Endothelial cell of umbilical vein (primary cell): ENCODE data around the gene ADAM23. TPM values are rescaled to one million over a fixed set of nuclear protein-coding genes. Genes with fewer than 3 reads are reported as not detected.

ENCODE experiments used
- BruUV-seq: library from RNA; stranded (reverse); fragments of 400-500 nt; replicated peaks from 2 replicates; lab custom pipeline; 2021; lab: Mats Ljungman, UMichigan
- CTCF ChIA-PET: fragments of 300-600, 350-600 bp; sonication (Branson Sonifier 250); formaldehyde crosslinking; loops from one replicate; lab custom pipeline; 2021; ENCODE audit warnings: antibody characterized with exemption, inconsistent platforms; lab: Charles Lee
- POLR2A ChIA-PET: fragments of 300-600, 350-600 bp; sonication (Branson Sonifier 250); formaldehyde crosslinking; loops from one replicate; lab custom pipeline; 2021; ENCODE audit warnings: antibody characterized with exemption, inconsistent platforms; lab: Charles Lee
- DNase-seq: peaks from one replicate; pipeline ENCODE4 v3.0.0-alpha.2; 2011; ENCODE audit warnings: low read depth, low spot score
- FAIRE-seq: peaks from 2 replicates; lab custom pipeline; 2011; peaks lifted over from hg19 to GRCh38; lab: Jason Lieb, UNC
- H2AFZ ChIP-seq: 2 replicates; pipeline ENCODE4 v1.6.0; 2012; ENCODE audit warnings: low read depth, low read length, control low read depth, inconsistent platforms
- H3K27ac ChIP-seq: 2 replicates; pipeline ENCODE4 v1.5.1; 2011; ENCODE audit warnings: low read depth, mild to moderate bottlenecking, control low read depth, low read length, moderate library complexity; ENCODE audit not compliant: insufficient read depth
- H3K27me3 ChIP-seq, 2 experiments: 2 replicates each; pipeline versions ENCODE4 v1.6.0 to v1.6.1; 2011; ENCODE audit warnings: low read length in 2 of 2, mixed read lengths in 1 of 2; ENCODE audit not compliant: control insufficient read depth in 2 of 2, insufficient read depth in 2 of 2
- H3K36me3 ChIP-seq, 2 experiments: 2 replicates in 1 of 2; 3 replicates in 1 of 2; pipeline ENCODE4 v1.5.1; 2011; ENCODE audit warnings: low read length in 2 of 2, mild to moderate bottlenecking in 1 of 2, moderate library complexity in 1 of 2; ENCODE audit not compliant: control insufficient read depth in 2 of 2, insufficient read depth in 2 of 2; ENCODE audit errors: extremely low read depth in 1 of 2
- H3K4me1 ChIP-seq: 3 replicates; pipeline ENCODE4 v1.5.1; 2011; ENCODE audit warnings: mild to moderate bottlenecking, low read length; ENCODE audit not compliant: control insufficient read depth, insufficient read depth; ENCODE audit errors: extremely low read depth
- H3K4me2 ChIP-seq: 2 replicates; pipeline ENCODE4 v1.6.1; 2011; ENCODE audit warnings: low read length, control low read depth, mixed read lengths; ENCODE audit not compliant: insufficient read depth
- H3K4me3 ChIP-seq, 3 experiments: fragments of 200-600 bp in 1 of 3; sonication (generic), shearing (Covaris generic) in 1 of 3; replicated peaks in 1 of 3; 2 replicates each; pipeline ENCODE4 v1.5.1; 2011 to 2016; ENCODE audit warnings: control low read depth in 3 of 3, low read length in 3 of 3, mild to moderate bottlenecking in 2 of 3, inconsistent platforms in 1 of 3, low read depth in 1 of 3, moderate library complexity in 1 of 3; ENCODE audit not compliant: insufficient read depth in 1 of 3
- H3K79me2 ChIP-seq: 2 replicates; pipeline ENCODE4 v1.6.0; 2012; ENCODE audit warnings: low read length, inconsistent platforms; ENCODE audit not compliant: control insufficient read depth, insufficient read depth
- H3K9ac ChIP-seq: replicated peaks from 2 replicates; pipeline ENCODE3; 2011; ENCODE audit warnings: low read length, control low read depth; ENCODE audit not compliant: insufficient read depth; ENCODE audit errors: extremely low read depth
- H3K9me1 ChIP-seq: replicated peaks from 3 replicates; pipeline ENCODE4 v1.6.0; 2011; ENCODE audit warnings: mild to moderate bottlenecking, low read length; ENCODE audit not compliant: control insufficient read depth, insufficient read depth; ENCODE audit errors: extremely low read depth
- H3K9me3 ChIP-seq: replicated peaks from 2 replicates; pipeline ENCODE4 v1.5.1; 2012; ENCODE audit warnings: low read length, inconsistent platforms; ENCODE audit not compliant: control insufficient read depth, insufficient read depth
- H4K20me1 ChIP-seq: replicated peaks from 2 replicates; pipeline ENCODE3; 2011; ENCODE audit warnings: mild to moderate bottlenecking, low read length; ENCODE audit not compliant: control insufficient read depth, insufficient read depth; ENCODE audit errors: extremely low read depth
- FOS ChIP-seq: IDR thresholded peaks from 2 replicates; pipeline ENCODE4 v1.6.1; 2011; ENCODE audit warnings: mild to moderate bottlenecking, low read length, moderate library complexity, borderline replicate concordance; ENCODE audit not compliant: insufficient read depth
- GATA2 ChIP-seq: IDR thresholded peaks from 2 replicates; pipeline ENCODE4 v1.7.0; 2011; ENCODE audit warnings: low read depth, mild to moderate bottlenecking, moderate library complexity, mixed read lengths, low read length; ENCODE audit not compliant: insufficient read length, insufficient read depth
- POLR2A ChIP-seq: IDR thresholded peaks from 2 replicates; pipeline ENCODE4 v1.6.1; 2012; ENCODE audit warnings: low read depth, mild to moderate bottlenecking, control low read depth, low read length
- dilution Hi-C: fragments of 300-500 bp; cut with MboI; formaldehyde crosslinking; loops from one replicate; pipeline ENCODE4 v1.15.0; 2019; ENCODE audit warnings: low sequenced_read_pairs; ENCODE audit not compliant: extremely low pct_ligation_motif_present
- intact Hi-C: fragments of 100-400 bp; cut with micrococcal nuclease; formaldehyde crosslinking; loops from one replicate; pipeline ENCODE4 v1.10.0; 2022
- polyA plus RNA-seq, 4 experiments: library from polyadenylated mRNA; depleted of rRNA in 3 of 4; stranded (reverse) in 3 of 4; unstranded in 1 of 4; fragments of >200 nt; gene quantifications; 2 replicates each; pipeline versions ENCODE4 v1.2.1 to v1.2.3, GENCODE V29; 2011 to 2012; ENCODE audit warnings: missing spikeins in 1 of 4
- total RNA-seq: library from RNA; stranded (reverse); gene quantifications from 2 replicates; pipeline ENCODE4 v1.2.3, GENCODE V29; 2021

ADAM23 gene
- total and polyA plus RNA-seq, 2 donors (not counting 3 experiments of a cell fraction or from before 2014, with no cell fraction given): 20.6 to 38.5 TPM

- dilution Hi-C loops: no loop called here
- H3K4me1 ChIP-seq: peaks cover 7% of the 10 kb centered on the region
- no peak for FAIRE-seq
- H4K20me1 ChIP-seq: no peaks in the 10 kb centered on the region
- no peak overlapping the region for H3K4me2 ChIP-seq
- H3K27me3 ChIP-seq: no peaks in the 10 kb centered on the region
- H3K9me3 ChIP-seq: no peaks in the 10 kb centered on the region
- H3K9me1 ChIP-seq: no peaks in the 10 kb centered on the region
- H3K4me3 ChIP-seq: no peak overlapping the region
- H3K9ac ChIP-seq: no peak overlapping the region
- ChIA-PET POLR2A (no interaction called here), CTCF (interaction anchor here (0.9 to 2.2 kb wide), 6 partner anchors 9 to 193 kb away, joined by 3 to 9 read pairs (median 6); no protein-coding TSS in a partner anchor)
- TF ChIP-seq FOS: peak; percentile 17
- no peak for TF ChIP-seq POLR2A
- peak; percentile 27 for TF ChIP-seq GATA2
- H3K27ac ChIP-seq: no peak overlapping the region
- intact Hi-C loops: no loop called here
- BruUV-seq: no TSS peak
- H3K79me2 ChIP-seq: no peaks in the 10 kb centered on the region
- peak; percentile 53 for DNase-seq
- no peaks in the 10 kb centered on the region for H3K36me3 ChIP-seq
- H2AFZ ChIP-seq: no peak overlapping the region
Measured at GRCh38 chr2:206585335-206585734, 142.0 kb downstream of the ADAM23 start.

- H3K4me3 ChIP-seq: no peak overlapping the region
- H3K79me2 ChIP-seq: no peaks in the 10 kb centered on the region
- intact Hi-C loops (no loop called here), dilution Hi-C loops (no loop called here)
- TF ChIP-seq FOS (peak; percentile 11), GATA2 (no peak)
- no peaks in the 10 kb centered on the region for H3K9me1 ChIP-seq
- H3K4me1 ChIP-seq: peaks cover 7% of the 10 kb centered on the region
- no peak overlapping the region for H3K4me2 ChIP-seq
- peaks cover 0 to 2% of the 10 kb centered on the region in 2 experiments for H3K36me3 ChIP-seq
- no peak overlapping the region for H3K9ac ChIP-seq
- no peak overlapping the region for H3K27ac ChIP-seq
- BruUV-seq: no TSS peak
- ChIA-PET POLR2A (no interaction called here), CTCF (interaction anchor here (1.5 to 2.0 kb wide), 3 partner anchors 8 to 194 kb away, joined by 5 to 8 read pairs (median 7); no protein-coding TSS in a partner anchor)
- H3K9me3 ChIP-seq: no peaks in the 10 kb centered on the region
- H2AFZ ChIP-seq: no peak overlapping the region
- no peaks in the 10 kb centered on the region for H4K20me1 ChIP-seq
- FAIRE-seq (no peak), DNase-seq (no peak)
- no peaks in the 10 kb centered on the region for H3K27me3 ChIP-seq
Measured at GRCh38 chr2:206586609-206587008, 143.3 kb downstream of the ADAM23 start.
